C4-2B (cell line): ENCODE measurements around the gene CFAP299.

Experiments used
- H3K27ac ChIP-seq: fragments of 450-650 bp; 2 replicates; pipeline ENCODE4 v1.5.1; 2017
- CTCF ChIP-seq: fragments of 450-650 bp; conservative IDR thresholded peaks from 2 replicates; pipeline ENCODE4 v1.5.1; 2017; ENCODE audit warnings: mild to moderate bottlenecking
- ZFX ChIP-seq: fragments of 450-650 bp; IDR thresholded peaks from 2 replicates; pipeline ENCODE4 v1.6.1; 2017

CFAP299 gene

GRCh38 chr4:80560337-80560736 is 224.8 kb downstream of the CFAP299 start:
- H3K27ac ChIP-seq: no peak overlapping the region
- TF ChIP-seq ZFX (no peak), CTCF (no peak)

- TF ChIP-seq ZFX (no peak), CTCF (no peak)
- no peak overlapping the region for H3K27ac ChIP-seq
Measured at GRCh38 chr4:80566203-80566872, 230.8 kb downstream of the CFAP299 start.

- H3K27ac ChIP-seq: no peak overlapping the region
- TF ChIP-seq CTCF (no peak), ZFX (no peak)
Measured at GRCh38 chr4:80568891-80569290, 233.4 kb downstream of the CFAP299 start.

- no peak overlapping the region for H3K27ac ChIP-seq
- TF ChIP-seq CTCF (no peak), ZFX (no peak)
Measured at GRCh38 chr4:80576796-80577195, 241.3 kb downstream of the CFAP299 start.

- no peak overlapping the region for H3K27ac ChIP-seq
- TF ChIP-seq CTCF: no peak
- no peak for TF ChIP-seq ZFX
Measured at GRCh38 chr4:80578001-80578400, 242.5 kb downstream of the CFAP299 start.

- TF ChIP-seq CTCF (no peak), ZFX (no peak)
- no peak overlapping the region for H3K27ac ChIP-seq
Measured at GRCh38 chr4:80585542-80585941, 250.0 kb downstream of the CFAP299 start.

GRCh38 chr4:80586716-80587115 is 251.2 kb downstream of the CFAP299 start:
- no peak overlapping the region for H3K27ac ChIP-seq
- TF ChIP-seq ZFX (no peak), CTCF (no peak)
